Measurements from ENCODE around the gene METTL9.
"Not testable (repeated sequence)": the region's sequence is repeated elsewhere in the genome, so short reads cannot be mapped to it uniquely, and the experiment has no call there.

DNA sequence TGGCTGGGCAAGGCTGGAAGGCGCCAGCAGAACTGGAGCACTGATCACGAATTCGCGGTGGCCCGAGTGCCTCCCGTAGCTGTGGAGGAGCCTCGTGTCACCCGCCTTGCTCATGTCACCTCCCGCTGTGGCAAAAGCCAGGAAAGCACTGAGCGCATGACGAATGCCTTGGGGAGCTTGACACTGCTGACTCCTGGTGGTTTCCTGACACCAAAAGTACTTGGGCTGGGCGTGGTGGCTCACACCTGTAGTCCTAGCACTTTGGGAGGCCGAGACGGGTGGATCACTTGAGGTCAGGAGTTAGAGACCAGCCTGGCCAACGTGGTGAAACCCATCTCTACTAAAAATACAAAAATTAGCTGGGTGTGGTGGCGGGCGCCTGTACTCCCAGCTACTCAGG is 47.8 kb upstream of the METTL9 start:
- not testable (repeated sequence) for TF ChIP-seq CTCF, POLR2A (IDR thresholded peaks at IDR 0.05)

Measured in uterus (tissue), 2 donors.